Neural crest cell (in vitro differentiated cells): ENCODE measurements around the gene AGBL4. TPM values are rescaled to one million over a fixed set of nuclear protein-coding genes. Genes with fewer than 3 reads are reported as not detected.

ENCODE experiments used
- DNase-seq: peaks from one replicate; pipeline ENCODE4 v3.0.0; 2021; ENCODE audit warnings: low read depth, mixed read lengths, low spot score
- H3K27ac Mint-ChIP-seq: one replicate; pipeline ENCODE4 v1.8.0; 2021; ENCODE audit warnings: mild to moderate bottlenecking, mixed read lengths; ENCODE audit not compliant: unreplicated experiment
- H3K27me3 Mint-ChIP-seq: 2 replicates; pipeline ENCODE4 v1.8.0; 2021; ENCODE audit warnings: low read depth, mild to moderate bottlenecking, mixed read lengths
- H3K36me3 Mint-ChIP-seq: 2 replicates; pipeline ENCODE4 v1.8.0; 2021; ENCODE audit warnings: low read depth, mild to moderate bottlenecking, mixed read lengths
- H3K4me1 Mint-ChIP-seq: 2 replicates; pipeline ENCODE4 v1.8.0; 2021; ENCODE audit warnings: mixed read lengths
- H3K4me3 Mint-ChIP-seq: one replicate; pipeline ENCODE4 v1.8.0; 2021; ENCODE audit warnings: mild to moderate bottlenecking, mixed read lengths
- H3K9me3 Mint-ChIP-seq: 2 replicates; pipeline ENCODE4 v1.8.0; 2021; ENCODE audit warnings: mixed read lengths
- total RNA-seq: library from RNA; stranded (reverse); gene quantifications from 2 replicates; pipeline ENCODE4 v1.2.1, GENCODE V29; 2021
- TF ChIP-seq, protein P1 (sequence below): fragments of 200-600 bp; sonication (generic); conservative IDR thresholded peaks from 2 replicates; pipeline ENCODE4 v1.5.0; 2021; ENCODE audit warnings: antibody characterized with exemption, mild to moderate bottlenecking

Gene AGBL4
- total RNA-seq, 1 donor from 2014 or later = 0.09 TPM

DNA sequence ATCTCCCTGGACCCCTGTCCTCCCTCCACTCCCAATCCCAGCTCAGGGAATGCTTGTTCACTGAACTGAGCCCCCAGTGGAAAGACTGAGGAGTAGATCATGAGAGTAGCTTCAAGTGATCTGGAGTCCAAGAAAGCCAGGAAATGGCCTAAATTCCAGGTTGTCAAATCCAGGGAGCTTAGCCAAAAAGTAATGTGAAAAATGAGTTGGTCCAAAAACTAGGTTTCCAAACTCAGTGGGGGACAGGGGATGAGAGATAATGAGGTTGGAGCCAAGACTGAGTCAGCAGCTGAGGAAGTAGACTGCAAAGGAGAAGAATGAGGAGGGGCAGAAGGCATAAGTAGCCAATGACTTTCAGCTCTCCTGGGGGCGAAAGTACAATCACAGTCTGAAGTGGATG, 963.0 kb downstream of the AGBL4 start:
- no peak for DNase-seq
- H3K27me3 Mint-ChIP-seq = no peaks in the 10 kb centered on the region
- H3K9me3 Mint-ChIP-seq = peaks cover 26% of the 10 kb centered on the region
- H3K4me3 Mint-ChIP-seq = no peak overlapping the region
- H3K4me1 Mint-ChIP-seq = no peaks in the 10 kb centered on the region
- TF ChIP-seq, protein P1, sequence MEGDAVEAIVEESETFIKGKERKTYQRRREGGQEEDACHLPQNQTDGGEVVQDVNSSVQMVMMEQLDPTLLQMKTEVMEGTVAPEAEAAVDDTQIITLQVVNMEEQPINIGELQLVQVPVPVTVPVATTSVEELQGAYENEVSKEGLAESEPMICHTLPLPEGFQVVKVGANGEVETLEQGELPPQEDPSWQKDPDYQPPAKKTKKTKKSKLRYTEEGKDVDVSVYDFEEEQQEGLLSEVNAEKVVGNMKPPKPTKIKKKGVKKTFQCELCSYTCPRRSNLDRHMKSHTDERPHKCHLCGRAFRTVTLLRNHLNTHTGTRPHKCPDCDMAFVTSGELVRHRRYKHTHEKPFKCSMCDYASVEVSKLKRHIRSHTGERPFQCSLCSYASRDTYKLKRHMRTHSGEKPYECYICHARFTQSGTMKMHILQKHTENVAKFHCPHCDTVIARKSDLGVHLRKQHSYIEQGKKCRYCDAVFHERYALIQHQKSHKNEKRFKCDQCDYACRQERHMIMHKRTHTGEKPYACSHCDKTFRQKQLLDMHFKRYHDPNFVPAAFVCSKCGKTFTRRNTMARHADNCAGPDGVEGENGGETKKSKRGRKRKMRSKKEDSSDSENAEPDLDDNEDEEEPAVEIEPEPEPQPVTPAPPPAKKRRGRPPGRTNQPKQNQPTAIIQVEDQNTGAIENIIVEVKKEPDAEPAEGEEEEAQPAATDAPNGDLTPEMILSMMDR = no peak
- no peak overlapping the region for H3K27ac Mint-ChIP-seq
- H3K36me3 Mint-ChIP-seq = peaks cover 7% of the 10 kb centered on the region

- Mint-ChIP-seq H3K4me1 (no peaks in the 10 kb centered on the region), H3K36me3 (peaks cover 6% of the 10 kb centered on the region), H3K27me3 (no peaks in the 10 kb centered on the region), H3K27ac (no peak overlapping the region), H3K4me3 (no peak overlapping the region), H3K9me3 (peaks cover 20% of the 10 kb centered on the region)
- DNase-seq = no peak
- TF ChIP-seq, protein P1 = no peak
Measured at GRCh38 chr1:49059087-49059486, 964.7 kb downstream of the AGBL4 start.

GRCh38 chr1:49052102-49052501, 971.7 kb downstream of the AGBL4 start:
- TF ChIP-seq, protein P1 = no peak
- H3K27ac Mint-ChIP-seq = no peak overlapping the region
- DNase-seq = no peak
- H3K27me3 Mint-ChIP-seq = no peaks in the 10 kb centered on the region
- no peak overlapping the region for H3K4me3 Mint-ChIP-seq
- no peaks in the 10 kb centered on the region for H3K4me1 Mint-ChIP-seq
- peaks cover 6% of the 10 kb centered on the region for H3K36me3 Mint-ChIP-seq
- H3K9me3 Mint-ChIP-seq = peaks cover 36% of the 10 kb centered on the region

GRCh38 chr1:49051647-49052046, 972.1 kb downstream of the AGBL4 start:
- DNase-seq = no peak
- Mint-ChIP-seq H3K4me1 (no peaks in the 10 kb centered on the region), H3K27ac (no peak overlapping the region), H3K4me3 (no peak overlapping the region), H3K36me3 (peaks cover 7% of the 10 kb centered on the region), H3K27me3 (no peaks in the 10 kb centered on the region), H3K9me3 (peaks cover 38% of the 10 kb centered on the region)
- TF ChIP-seq, protein P1 = no peak

GRCh38 chr1:49050041-49050440, 973.7 kb downstream of the AGBL4 start:
- Mint-ChIP-seq H3K27me3 (no peaks in the 10 kb centered on the region), H3K9me3 (peaks cover 40% of the 10 kb centered on the region), H3K4me1 (no peaks in the 10 kb centered on the region), H3K4me3 (no peak overlapping the region), H3K27ac (no peak overlapping the region), H3K36me3 (peaks cover 7% of the 10 kb centered on the region)
- TF ChIP-seq, protein P1 = no peak
- DNase-seq = no peak

- Mint-ChIP-seq H3K27ac (no peak overlapping the region), H3K27me3 (no peaks in the 10 kb centered on the region), H3K4me3 (no peak overlapping the region), H3K4me1 (no peaks in the 10 kb centered on the region), H3K36me3 (peaks cover 7% of the 10 kb centered on the region), H3K9me3 (peaks cover 39% of the 10 kb centered on the region)
- TF ChIP-seq, protein P1 = no peak
- no peak for DNase-seq
Measured at GRCh38 chr1:49048188-49048587, 975.6 kb downstream of the AGBL4 start.
